Activated B cell treated with CpG ODN at 0.5 μM for 24 hours (primary cell): ENCODE results near the gene RAB7B. TPM values are rescaled to one million over a fixed set of nuclear protein-coding genes. Genes with fewer than 3 reads are reported as not detected.
A peak's percentile ranks its signal among the peaks of the same experiment; 100 is the strongest.

ENCODE experiments used
- ATAC-seq: fragments of 200-7000 bp; cut with Tn5 transposase; one replicate; pipeline ENCODE4 v1.10.0; 2021; ENCODE audit warnings: low read depth, mild to moderate bottlenecking, moderate library complexity
- CTCF ChIA-PET: fragments of 350-600 bp; sonication (Branson Sonifier 250); formaldehyde crosslinking; loops from one replicate; lab custom pipeline; 2021; ENCODE audit warnings: antibody characterized with exemption; lab: Charles Lee
- POLR2A ChIA-PET: fragments of 350-600 bp; sonication (Branson Sonifier 250); formaldehyde crosslinking; loops from one replicate; lab custom pipeline; 2021; ENCODE audit warnings: antibody characterized with exemption; lab: Charles Lee
- DNase-seq: peaks from one replicate; pipeline ENCODE4 v3.0.0; 2022
- H3K27ac Mint-ChIP-seq: one replicate; pipeline ENCODE4 v1.8.0; 2020; ENCODE audit warnings: mixed read lengths
- H3K27me3 Mint-ChIP-seq: one replicate; pipeline ENCODE4 v1.8.0; 2021; ENCODE audit warnings: mixed read lengths
- H3K36me3 Mint-ChIP-seq: one replicate; pipeline ENCODE4 v1.8.0; 2021; ENCODE audit warnings: low read depth, mixed read lengths
- H3K4me1 Mint-ChIP-seq: one replicate; pipeline ENCODE4 v1.8.0; 2021; ENCODE audit warnings: mixed read lengths
- H3K4me3 Mint-ChIP-seq: one replicate; pipeline ENCODE4 v1.8.0; 2020; ENCODE audit warnings: mild to moderate bottlenecking, mixed read lengths
- H3K9me3 Mint-ChIP-seq: one replicate; pipeline ENCODE4 v1.8.0; 2020; ENCODE audit warnings: mixed read lengths
- CTCF ChIP-seq: fragments of 200-600 bp; IDR thresholded peaks from one replicate; pipeline ENCODE4 v1.8.0; 2022; ENCODE audit warnings: antibody characterized with exemption, mild to moderate bottlenecking
- intact Hi-C: fragments of 100-400 bp; cut with micrococcal nuclease; formaldehyde crosslinking; loops from one replicate; pipeline ENCODE4 v1.15.1; 2024
- total RNA-seq: library from RNA; stranded (reverse); gene quantifications from 2 replicates; pipeline ENCODE4 v1.2.3, GENCODE V29; 2022

The RAB7B gene
- total RNA-seq, 1 donor from 2014 or later, result not detected

GRCh38 chr1:205978676-205979075 lies 24.5 kb downstream of the RAB7B start:
- no peak for DNase-seq
- TF ChIP-seq CTCF, result no peak

DNA sequence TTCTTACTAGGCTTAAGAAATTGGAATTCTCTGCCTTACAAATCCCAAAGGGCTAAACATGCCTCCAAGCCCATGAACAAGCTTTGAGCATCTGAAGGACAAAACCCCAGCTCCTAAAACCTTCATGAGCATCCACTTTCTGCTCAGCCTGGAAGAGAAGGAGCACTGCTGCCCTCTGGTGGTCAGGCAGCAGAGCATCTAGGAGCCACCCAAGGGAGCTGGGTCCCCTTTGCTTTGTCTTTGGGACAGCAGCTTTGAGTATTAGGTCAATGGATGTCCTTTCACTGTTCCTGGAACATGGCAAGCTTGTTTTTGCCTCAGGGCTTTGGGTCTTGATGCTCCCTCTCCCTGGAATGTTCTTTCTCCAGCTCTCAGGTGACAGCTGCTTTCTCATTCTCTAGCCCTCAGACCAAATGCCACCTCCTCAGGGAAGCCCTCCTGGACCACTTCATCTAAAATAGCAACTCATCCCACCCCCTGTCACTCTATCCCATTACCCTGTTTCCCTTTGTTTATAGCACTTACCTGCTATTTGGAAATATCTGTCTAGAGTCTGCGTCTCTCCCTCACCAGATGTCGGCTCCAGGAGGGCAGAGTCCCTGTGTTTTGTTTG lies 25.7 kb downstream of the RAB7B start:
- no peak overlapping the region for H3K4me3 Mint-ChIP-seq
- no peaks in the 10 kb centered on the region for H3K36me3 Mint-ChIP-seq
- no peaks in the 10 kb centered on the region for H3K9me3 Mint-ChIP-seq
- peak; percentile 95 for ATAC-seq
- no peaks in the 10 kb centered on the region for H3K4me1 Mint-ChIP-seq
- TF ChIP-seq CTCF, result peak; percentile 83
- peak; percentile 65 for DNase-seq
- H3K27me3 Mint-ChIP-seq, result peaks cover 2% of the 10 kb centered on the region
- POLR2A ChIA-PET, result interaction anchor here (0.6 to 3.1 kb wide), 11 partner anchors 72 to 702 kb away, joined by 3 to 23 read pairs (median 3); partner anchors contain the start of genes NUCKS1 and RAB29
- CTCF ChIA-PET, result interaction anchor here (0.6 to 5.2 kb wide), 79 partner anchors 9 to 453 kb away, joined by 3 to 255 read pairs (median 4); partner anchors contain the start of genes AVPR1B, RAB29, SLC26A9 and SLC41A1
- H3K27ac Mint-ChIP-seq, result no peak overlapping the region
- intact Hi-C loops, result loop anchor here (1.0 to 2.0 kb wide), 6 partner anchors 58 to 385 kb away; no protein-coding TSS in a partner anchor

More at GRCh38 chr1:205978676-205979075, 24.5 kb downstream of the RAB7B start:
- H3K9me3 Mint-ChIP-seq, result no peaks in the 10 kb centered on the region
- ATAC-seq, result no peak
- intact Hi-C loops, result no loop called here
- peaks cover 2% of the 10 kb centered on the region for H3K27me3 Mint-ChIP-seq
- no peaks in the 10 kb centered on the region for H3K36me3 Mint-ChIP-seq
- H3K4me3 Mint-ChIP-seq, result no peak overlapping the region
- POLR2A ChIA-PET, result interaction anchor here (2.0 to 3.1 kb wide), 2 partner anchors 186 to 320 kb away, joined by 9 to 23 read pairs; no protein-coding TSS in a partner anchor
- no peaks in the 10 kb centered on the region for H3K4me1 Mint-ChIP-seq
- CTCF ChIA-PET, result interaction anchor here (2.2 to 5.2 kb wide), 8 partner anchors 18 to 387 kb away, joined by 13 to 255 read pairs (median 40); no protein-coding TSS in a partner anchor
- no peak overlapping the region for H3K27ac Mint-ChIP-seq

- POLR2A ChIA-PET, result interaction anchor here (0.6 to 3.1 kb wide), 11 partner anchors 71 to 703 kb away, joined by 3 to 23 read pairs (median 3); partner anchors contain the start of genes NUCKS1 and RAB29
- no peak for DNase-seq
- ATAC-seq, result no peak
- no peaks in the 10 kb centered on the region for H3K9me3 Mint-ChIP-seq
- no peak for TF ChIP-seq CTCF
- H3K4me3 Mint-ChIP-seq, result no peak overlapping the region
- no peak overlapping the region for H3K27ac Mint-ChIP-seq
- H3K27me3 Mint-ChIP-seq, result peaks cover 2% of the 10 kb centered on the region
- CTCF ChIA-PET, result interaction anchor here (0.6 to 5.2 kb wide), 77 partner anchors 8 to 453 kb away, joined by 3 to 255 read pairs (median 4); partner anchors contain the start of genes AVPR1B, PM20D1, RAB29 and SLC26A9
- H3K4me1 Mint-ChIP-seq, result no peaks in the 10 kb centered on the region
- no peaks in the 10 kb centered on the region for H3K36me3 Mint-ChIP-seq
- intact Hi-C loops, result loop anchor here (1.0 to 2.0 kb wide), 6 partner anchors 58 to 384 kb away; no protein-coding TSS in a partner anchor
Measured at GRCh38 chr1:205976708-205977401, 26.3 kb downstream of the RAB7B start.

- Mint-ChIP-seq H3K4me1 (no peaks in the 10 kb centered on the region), H3K36me3 (no peaks in the 10 kb centered on the region), H3K27ac (no peak overlapping the region), H3K9me3 (no peaks in the 10 kb centered on the region), H3K27me3 (peaks cover 2% of the 10 kb centered on the region), H3K4me3 (no peak overlapping the region)
- ChIA-PET POLR2A (interaction anchor here (3.1 kb wide), 1 partner anchor 184 kb away, joined by 23 read pairs; no protein-coding TSS in a partner anchor), CTCF (interaction anchor here (1.2 to 5.2 kb wide), 11 partner anchors 10 to 317 kb away, joined by 3 to 255 read pairs (median 22); partner anchors contain the start of gene PM20D1)
- DNase-seq (no peak), ATAC-seq (no peak)
- intact Hi-C loops, result loop anchor here (2.0 kb wide), 1 partner anchor 383 kb away; no protein-coding TSS in a partner anchor
- TF ChIP-seq CTCF, result no peak
Measured at GRCh38 chr1:205976036-205976435, 27.2 kb downstream of the RAB7B start.
